Daoy (cell line): ENCODE measurements around the gene LDLRAD4. TPM values are rescaled to one million over a fixed set of nuclear protein-coding genes. Genes with fewer than 3 reads are reported as not detected.
A peak's percentile ranks its signal among the peaks of the same experiment; 100 is the strongest.

Source experiments
- DNase-seq: peaks from one replicate; pipeline ENCODE4 v3.0.0-alpha.2; 2015; ENCODE audit warnings: low read depth
- total RNA-seq: library from RNA; depleted of rRNA; stranded (reverse); fragments of >200 nt; shearing (Covaris generic); gene quantifications from 2 replicates; pipeline ENCODE4 v1.2.3, GENCODE V29; 2014; rRNA removed

LDLRAD4 gene
- 0.15 and 8.2 TPM in 2 replicates for total RNA-seq

DNA sequence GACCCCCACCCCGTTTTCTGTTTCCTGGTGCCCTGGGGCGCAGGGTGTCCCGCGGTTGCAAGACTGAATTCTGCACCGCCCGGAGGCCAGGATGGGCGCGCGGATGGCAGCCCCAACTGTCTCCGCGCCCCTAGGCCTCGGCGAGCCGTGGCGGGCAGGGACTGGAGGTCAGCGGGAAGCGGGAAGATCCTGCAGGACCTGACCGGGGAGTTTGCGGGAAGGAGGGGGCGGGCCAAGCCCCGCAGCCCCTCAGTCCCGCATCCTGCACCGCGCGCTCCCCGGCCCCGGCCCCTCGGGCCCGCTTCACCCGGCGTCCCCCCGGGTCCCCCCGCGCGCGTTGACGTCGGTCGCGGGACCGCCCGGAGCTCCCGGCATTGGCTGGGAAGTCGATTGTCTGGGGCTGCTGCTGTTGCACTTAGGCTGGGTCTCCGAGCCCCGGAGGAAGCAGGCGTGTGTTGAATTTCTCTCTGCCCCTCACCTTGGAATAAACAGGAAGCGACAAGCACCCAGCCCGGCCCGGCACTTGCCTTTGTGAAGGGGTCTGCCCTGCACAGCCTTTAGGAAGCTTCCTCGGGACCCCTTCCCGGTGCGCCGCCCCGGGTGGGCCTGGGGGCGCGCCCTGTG lies at the start of gene LDLRAD4:
TSS of gene LDLRAD4 (plus strand) at position 393 of the 624 bp plus-strand sequence.
- no peak for DNase-seq

DNA sequence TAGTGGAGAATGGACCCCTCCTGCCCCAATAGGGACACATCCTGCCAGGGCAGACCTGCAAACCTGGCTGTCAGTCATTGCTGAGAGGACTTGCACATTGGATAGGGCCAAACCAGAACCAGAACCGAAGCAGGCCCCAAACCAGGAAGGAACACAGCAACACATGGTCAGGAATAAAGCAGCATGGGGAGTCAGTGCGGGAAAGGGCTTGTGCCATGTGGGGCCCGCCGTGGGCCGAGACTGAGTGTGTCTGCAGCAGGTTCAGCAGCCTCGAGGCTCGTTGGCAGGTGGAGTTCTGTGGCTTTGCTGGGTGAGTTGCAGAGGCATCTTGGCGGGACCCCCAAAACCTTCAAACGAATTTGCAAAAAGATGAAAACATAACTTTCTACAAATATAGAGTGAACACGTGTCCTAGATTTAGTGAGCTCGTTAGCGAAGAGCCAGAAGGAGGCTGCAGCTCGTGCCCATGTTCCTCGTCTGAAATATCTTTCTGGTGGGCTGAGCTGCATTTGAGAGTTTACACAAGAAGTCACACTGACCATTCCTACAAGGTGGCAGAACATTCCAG lies 44.9 kb upstream of the LDLRAD4 start:
- no peak for DNase-seq

DNA sequence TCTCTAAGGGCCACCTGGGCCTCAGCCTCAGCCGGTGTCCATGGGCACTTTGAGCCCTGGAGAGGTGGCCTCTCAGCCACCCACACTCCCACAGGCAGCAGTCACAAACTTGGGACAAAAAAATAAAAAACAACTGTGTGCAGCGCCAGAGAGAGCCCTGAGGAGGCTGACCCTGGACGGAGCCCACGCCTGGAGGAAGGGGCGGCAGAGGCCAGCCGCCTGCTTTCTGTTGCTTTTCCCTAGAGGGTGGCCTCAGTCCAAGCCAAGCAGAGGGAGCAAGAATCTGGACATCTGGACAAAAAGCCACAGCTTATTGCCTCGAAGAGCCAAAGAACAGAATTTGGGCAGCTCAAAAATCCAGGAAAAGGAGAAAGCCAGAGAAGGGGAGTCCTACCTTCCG lies 43.3 kb upstream of the LDLRAD4 start:
- no peak for DNase-seq

DNA sequence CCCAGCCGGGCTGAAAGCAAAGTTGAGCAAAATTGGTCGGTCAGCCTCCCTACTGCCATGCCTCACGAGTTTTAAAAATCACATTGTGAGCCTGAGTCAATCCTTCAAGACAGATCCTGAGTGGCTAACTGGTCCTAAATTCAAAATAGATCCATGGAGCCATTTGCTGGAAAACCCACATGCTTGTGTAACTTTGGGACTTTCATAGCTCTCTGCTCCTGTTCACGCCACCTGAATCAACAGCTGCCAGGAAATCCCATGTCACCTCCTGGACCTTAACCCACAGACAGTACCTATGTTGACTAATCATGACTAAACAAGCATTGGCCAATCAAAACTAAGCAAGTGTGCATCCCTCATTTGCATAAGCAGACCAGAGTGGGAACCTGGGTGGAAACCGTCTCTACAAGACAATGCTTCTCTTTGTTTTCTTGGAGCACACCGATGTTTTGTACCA lies 42.8 kb upstream of the LDLRAD4 start:
- peak; percentile 23 for DNase-seq

DNA sequence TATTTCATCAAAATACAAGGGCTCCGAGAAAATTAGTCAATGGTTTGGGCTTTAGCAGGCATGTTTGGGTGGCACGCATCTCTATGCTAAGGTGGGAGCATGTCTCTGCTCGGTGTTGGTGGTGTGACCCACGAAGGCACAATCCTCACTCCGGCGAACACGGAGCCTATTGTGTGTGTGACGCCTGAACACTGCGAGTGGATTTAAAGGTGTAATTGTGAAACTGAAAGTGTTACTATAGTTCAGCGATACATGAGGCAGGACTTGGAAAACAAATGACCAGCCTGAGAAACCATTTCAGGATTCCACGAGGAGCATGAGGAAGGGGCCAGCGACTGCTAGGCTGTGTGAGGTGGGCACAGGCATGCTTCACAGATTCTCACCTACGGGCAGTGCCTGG lies 41.7 kb upstream of the LDLRAD4 start:
- DNase-seq, result no peak

DNA sequence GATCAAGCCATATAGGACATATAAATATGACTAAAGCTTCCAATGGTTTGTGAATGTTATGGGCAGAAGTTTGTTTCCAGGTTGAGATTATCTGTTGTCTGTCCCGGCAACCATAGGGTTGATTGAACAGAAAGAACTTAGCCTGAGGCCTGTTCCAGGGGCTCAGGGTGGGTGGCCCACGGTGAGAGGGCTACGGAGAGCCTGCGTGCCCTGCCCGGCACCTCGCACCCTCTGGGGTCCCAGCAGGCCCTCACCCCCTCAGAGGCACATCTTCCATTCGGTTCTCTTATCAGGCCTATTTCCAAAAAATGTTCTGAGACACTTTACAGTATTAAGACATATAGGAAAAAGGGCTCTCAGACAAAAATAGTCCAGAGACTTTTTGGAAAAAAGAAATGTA lies 40.4 kb upstream of the LDLRAD4 start:
- no peak for DNase-seq

DNA sequence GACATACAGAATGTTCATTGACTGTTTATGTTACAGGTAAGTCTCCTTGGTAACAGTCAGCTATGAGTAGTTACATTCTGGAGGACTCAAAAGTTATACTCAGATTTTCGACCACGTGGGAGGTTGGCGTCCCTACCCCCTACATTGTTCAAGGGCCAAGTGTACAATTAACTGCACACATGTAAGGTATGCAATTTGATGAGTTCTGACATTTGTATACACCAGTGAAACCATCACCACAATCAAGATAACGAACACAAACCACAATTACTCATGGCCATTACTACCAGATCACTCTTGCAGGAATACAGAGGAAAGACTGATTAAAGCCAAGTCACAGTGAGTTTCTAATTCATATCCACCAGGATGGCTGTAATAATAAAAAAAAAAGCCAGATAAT lies 39.6 kb upstream of the LDLRAD4 start:
- peak; percentile 80 for DNase-seq

DNA sequence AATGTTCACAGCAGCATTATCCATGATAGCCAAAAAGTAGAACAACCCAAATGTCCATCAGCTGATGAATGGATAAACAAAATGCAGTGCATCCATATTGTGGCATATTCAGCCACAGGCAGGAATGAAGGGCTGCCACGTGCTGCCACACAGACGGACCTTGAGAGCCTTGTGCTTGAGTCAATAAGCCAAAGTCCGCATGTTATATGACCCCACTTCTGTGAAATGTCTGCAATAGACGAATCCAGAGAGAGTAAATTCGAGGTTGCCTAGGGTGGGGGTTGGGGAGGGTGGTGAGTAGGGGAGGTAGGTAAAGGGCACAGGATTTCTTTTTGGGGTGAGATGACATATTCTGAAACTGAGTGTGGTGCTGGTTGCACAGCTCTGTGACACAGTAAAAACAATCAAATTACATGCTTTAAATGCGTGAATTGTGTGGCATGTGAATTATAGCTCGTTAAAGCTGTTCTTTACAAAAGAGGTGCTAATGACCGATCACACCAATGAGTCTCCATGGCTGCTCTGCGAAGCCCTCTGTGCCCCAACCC lies 38.9 kb upstream of the LDLRAD4 start:
- DNase-seq, result no peak

DNA sequence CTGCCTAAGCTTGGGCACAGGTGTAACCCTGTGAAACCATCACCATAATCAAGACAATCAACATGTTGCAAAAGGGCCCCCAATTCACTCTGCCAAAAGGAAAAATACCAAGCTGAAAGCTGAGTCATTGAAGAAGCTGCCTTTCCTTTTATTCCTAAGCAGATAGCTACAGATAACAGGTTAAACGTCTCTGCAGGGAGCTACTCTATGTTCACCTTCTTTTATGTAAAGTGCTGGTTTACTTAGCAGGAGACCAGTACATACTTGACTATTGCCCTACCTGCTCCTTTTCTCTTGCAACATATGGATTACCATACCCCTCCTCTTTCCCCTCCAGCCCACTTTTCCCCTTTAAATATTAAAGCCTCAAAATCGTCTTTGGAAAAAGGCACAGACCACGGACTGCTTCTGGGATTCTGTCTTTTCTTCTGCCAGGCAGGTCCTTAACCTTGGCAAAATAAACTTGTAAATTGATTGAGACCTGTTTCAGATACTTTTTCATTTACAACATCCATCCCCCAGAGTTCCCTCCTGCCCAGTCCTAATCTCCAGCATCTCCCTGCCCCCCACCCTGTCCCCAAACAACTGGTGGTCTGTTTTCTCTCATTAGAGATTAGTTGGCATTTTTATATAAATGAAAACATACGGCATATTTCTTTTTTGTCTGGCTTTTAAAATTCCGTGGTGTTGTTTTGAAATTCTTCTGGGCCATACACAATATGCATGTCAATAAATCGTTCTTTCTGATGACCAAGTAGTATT lies 37.8 kb upstream of the LDLRAD4 start:
- DNase-seq, result no peak

DNA sequence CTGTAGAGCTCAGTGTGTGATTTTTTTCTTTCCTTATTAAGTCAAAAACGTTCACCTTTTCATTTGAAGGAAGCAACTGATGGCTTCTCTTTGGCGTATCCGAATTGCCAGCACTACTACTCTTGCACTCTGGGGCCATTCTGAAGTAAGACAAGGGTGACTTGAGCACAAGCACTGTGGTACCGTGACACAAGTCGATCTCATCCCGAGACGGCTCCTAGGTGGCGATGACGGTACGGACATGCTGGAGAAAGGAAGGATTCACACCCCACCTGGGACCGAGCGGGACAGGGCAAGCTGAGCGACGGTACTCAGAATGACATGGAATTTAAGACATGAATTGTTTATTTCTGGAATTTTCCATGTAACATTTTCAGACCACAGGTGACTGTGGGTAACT lies 36.8 kb upstream of the LDLRAD4 start:
- no peak for DNase-seq

DNA sequence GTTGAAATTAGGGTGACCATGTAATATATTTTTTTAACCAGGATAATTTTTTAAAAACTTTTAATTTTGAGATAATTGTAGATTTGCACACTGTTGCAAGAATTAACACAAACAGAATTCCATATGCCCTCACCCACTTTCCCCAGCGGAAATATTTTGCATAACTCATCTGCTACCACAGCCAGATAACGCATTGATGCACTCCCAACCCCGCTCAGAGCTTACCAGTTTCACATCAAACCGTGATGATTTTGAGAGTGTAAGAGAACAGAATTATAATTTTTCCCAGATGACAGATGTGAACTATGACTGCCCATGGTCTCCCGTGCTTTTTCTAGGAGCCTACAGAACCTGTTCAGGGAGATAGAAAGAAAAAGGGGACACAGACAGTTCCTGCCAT lies 35.2 kb upstream of the LDLRAD4 start:
- DNase-seq, result no peak

DNA sequence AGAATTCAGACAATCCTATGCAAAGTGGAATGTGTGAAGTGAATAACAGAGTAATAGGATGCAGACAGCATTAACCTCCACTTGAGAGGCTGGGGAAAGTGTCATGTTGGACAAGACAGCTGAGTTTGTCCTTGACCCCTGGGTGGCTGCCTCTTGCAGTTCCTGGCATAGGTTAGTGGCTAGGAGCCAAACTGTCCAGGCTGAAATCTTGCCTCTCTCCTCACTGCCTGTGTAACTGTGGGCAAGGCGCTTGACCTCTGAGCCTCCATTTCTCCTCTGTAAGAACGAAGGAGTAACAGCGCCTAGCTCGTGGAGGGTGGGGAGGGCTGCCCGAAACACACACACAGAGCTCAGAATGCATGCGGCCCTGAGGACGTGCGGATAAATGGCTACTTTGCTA lies 34.8 kb upstream of the LDLRAD4 start:
- DNase-seq, result no peak

DNA sequence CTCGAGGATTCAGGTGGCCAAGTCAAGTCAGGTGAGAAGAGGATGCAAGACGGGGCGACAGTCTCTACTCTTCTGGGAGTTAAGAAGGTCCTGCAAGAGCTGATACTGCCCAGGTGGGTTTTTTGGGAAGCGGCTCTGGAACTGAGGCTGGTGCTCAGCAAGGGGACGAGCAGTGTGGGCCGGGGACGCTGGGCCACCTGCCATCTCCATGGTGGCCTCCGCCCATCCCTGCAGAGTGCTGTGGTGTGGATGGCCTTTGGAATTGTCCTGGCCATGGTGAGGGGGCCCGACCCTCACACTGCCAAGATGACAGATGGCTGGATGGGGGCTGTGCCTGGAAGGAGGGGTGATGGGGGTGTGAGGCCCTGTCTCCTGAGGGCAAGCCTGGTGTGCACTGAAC lies 34.2 kb upstream of the LDLRAD4 start:
- DNase-seq, result no peak

DNA sequence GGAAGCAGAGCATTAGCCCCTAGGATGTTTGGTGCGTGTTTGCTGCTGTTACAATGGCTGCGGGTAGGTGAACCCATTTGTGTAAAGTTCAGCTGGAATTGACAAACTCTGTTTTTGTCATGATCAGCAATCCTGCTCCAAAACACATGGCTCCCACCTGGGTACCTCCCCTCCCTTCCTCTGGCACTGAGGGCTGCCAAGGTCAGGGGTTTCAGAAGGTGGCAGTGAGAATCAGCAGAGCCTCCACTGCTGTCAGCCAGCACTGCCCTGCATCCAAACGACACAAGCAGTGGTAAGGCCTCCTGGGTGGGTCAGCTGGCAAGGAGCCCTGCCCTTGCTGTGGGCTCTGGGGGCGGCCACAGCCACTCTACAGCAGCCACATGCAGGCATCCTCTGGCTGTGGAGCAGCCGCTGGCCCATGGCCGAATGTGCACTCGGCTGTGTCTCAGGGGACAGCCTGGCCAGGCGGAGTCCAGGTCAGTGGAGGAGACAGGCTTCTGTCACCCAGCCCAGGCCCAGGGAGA lies 32.8 kb upstream of the LDLRAD4 start:
- no peak for DNase-seq

DNA sequence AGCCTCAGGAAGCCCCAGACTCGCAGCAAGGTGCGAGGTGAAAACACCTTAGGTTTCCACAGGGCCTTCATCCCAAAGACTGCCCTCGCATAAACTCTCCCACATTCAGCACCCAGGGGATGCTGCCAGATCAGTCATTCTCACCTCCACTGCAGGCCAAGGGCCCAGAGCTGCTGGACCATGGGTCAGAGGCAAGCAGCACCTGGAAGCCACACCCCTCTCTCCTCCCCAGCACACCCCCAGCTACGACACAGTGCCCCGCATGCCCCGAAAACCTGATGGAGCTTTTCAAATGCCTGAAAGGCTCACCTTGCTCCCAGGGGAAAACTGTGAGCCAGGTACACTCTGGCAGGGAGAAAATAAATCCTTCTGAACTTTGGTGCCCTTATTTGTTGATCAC lies 31.9 kb upstream of the LDLRAD4 start:
- DNase-seq, result no peak

DNA sequence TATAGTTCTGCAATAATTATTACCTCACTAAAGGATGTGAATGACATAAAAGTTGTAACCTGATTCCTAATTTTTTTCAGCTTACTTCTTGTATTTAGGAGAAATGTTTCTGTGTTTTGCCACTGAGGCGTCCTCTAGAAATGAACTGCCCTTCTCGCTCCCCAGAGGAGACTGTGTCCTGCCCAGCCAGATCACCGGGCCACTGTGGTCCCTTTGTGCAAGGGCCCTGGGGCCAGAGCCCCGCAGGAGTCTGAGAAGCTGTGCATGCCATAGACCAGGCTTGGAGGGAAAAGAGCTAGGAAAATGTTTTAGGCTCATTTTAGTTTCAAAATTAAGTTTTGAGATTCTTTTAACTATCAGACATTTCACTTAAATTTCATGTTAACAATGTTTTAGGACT lies 31.1 kb upstream of the LDLRAD4 start:
- no peak for DNase-seq

DNA sequence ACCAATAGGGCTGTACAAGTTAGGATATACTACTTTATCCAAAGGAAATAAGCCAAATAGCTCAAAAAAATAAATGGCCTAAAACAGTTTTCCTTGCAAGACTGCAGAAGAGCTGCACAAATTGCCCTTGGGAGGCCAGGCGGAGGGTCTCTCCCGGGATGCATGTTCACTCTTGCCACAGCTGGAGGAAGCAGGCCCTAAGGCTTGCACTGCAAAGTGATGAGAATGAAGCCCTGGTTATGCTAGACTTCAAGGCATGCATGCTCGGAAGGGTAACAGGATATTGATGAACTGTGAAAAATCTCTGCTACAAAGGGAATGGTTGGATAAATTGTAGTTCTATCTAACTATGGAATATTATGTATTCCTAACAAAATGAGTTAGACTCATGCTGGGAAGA lies 27.5 kb upstream of the LDLRAD4 start:
- no peak for DNase-seq

DNA sequence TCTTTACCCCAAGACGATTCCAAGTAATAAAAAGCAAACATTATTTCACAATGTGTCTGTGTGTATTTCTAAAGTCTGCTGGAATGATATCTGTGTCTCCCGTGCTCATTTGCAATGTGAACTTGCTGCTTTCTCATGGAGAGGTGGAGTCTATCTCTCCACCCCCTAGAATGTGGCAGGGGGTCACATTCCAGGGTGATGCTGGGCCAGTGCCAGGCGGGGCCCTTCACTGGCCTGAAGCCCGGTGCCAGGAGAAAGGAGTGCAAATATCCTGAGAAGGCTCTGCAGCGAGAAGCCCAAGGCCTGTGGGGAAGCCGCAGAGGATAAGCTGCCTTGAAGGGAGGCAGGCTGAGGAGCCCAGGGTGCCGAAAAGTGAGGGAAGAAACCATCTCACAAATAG lies 26.8 kb upstream of the LDLRAD4 start:
- DNase-seq, result peak; percentile 40

DNA sequence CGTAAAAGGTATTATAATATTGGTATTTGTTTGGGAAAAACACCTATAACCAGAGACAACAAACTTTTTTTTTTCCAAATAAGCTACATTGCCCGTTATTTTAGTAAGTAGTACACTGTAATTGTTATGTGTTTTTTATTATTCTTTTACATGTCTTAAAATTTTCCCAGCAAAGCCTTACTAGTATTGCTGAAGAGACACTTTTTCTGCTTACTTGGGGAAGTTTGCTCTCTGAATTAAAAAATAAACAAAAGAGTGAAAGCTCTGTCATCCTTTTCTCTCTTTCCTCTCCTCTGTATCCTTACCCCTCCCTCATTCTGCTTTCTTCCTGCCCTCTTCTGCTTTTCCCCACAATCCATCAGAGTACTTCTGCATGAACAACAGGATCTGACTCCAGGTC lies 25.6 kb upstream of the LDLRAD4 start:
- DNase-seq, result no peak

DNA sequence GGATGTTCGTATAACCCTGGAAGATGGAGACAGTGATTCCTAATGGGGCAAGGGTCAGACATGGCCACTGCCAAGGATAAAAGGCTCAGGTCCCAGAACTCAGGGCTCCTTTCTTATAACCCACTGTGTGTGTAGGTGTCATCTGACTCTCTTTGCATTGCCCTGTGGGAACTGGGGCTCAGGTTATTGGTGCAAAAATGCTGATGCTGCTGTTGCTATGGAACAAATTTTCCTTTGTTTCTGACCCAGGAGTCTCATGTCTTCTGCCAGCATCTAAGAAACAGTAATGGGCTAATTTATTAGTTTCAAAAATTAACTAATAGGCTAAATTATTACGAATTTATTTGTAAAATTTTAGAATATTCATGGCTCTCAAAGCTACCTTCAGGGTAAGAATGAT lies 24.3 kb upstream of the LDLRAD4 start:
- DNase-seq, result no peak

DNA sequence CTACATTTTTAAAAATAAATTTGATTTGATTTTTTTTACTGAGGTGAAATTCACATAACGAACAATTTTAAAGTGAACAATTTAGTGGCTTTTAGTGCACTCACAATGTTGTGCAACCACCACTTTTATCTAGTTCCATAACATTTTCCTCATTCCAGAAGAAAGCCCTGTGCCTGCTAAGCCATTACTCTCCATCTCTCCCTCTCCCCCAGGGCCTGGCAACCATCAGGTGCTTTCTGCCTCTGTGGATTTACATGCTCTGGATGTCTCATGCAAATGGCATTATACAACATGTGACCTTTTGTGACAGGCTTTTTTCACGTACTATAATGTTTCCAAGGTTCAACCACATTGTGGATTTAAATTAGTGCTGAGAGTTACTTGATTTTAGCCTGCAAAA lies 19.9 kb upstream of the LDLRAD4 start:
- no peak for DNase-seq

DNA sequence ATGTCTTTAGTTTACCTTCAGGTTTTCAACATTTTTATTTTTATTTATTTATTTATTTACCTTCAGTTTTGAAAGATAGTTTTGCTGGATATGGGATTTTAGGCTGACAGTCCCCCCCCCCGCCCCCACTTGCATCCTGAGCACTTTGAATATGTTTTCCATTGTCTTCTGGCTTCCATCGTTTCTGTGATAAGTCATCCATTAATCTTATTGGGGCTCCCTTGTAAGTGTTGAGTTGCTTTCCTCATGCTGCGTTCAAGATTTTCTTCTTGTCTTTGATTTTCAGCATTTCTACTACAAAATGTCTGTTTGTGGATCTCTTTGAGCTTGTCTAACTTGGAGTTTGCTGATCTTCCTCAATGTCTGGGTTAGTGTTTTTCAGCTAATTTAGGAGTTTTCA lies 19.4 kb upstream of the LDLRAD4 start:
- DNase-seq, result no peak

DNA sequence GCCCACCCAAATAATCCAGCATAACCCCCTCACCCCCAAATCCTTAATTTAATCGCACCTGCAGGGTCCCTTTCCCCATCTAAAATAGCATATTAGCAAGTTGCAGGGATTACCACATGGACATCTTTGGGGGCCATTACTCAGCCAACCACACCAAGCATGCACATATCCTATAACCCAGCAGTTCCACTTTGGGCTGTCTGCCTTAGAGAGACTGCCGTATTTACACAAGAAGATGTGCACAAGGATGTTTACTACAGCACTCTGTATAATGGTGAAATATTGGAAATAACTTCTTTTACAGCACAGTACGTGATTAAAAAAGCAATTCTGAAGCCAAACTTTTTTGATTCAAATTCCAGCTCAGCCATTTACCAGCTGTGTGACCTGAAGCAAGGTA lies 17.3 kb upstream of the LDLRAD4 start:
- DNase-seq, result no peak
